Memory B cell (primary cell): ENCODE results near the gene NOS1.

Source experiments
- ATAC-seq: fragments of 150-1000 bp; cut with Tn5 transposase; 2 replicates; pipeline ENCODE4 v1.10.0; 2021; ENCODE audit warnings: low read depth, mild to moderate bottlenecking, moderate library complexity
- DNase-seq, 2 donors: peaks; one replicate each; pipeline ENCODE4 v3.0.0; 2022; ENCODE audit warnings: low spot score in 2 of 2
- H3K27ac Mint-ChIP-seq: one replicate; pipeline ENCODE4 v1.8.0; 2022; ENCODE audit warnings: mild to moderate bottlenecking, moderate library complexity, mixed read lengths
- H3K27me3 Mint-ChIP-seq: one replicate; pipeline ENCODE4 v1.8.0; 2022; ENCODE audit warnings: mixed read lengths
- H3K36me3 Mint-ChIP-seq: one replicate; pipeline ENCODE4 v1.8.0; 2022; ENCODE audit warnings: mild to moderate bottlenecking, mixed read lengths
- H3K4me1 Mint-ChIP-seq: one replicate; pipeline ENCODE4 v1.8.0; 2022; ENCODE audit warnings: mixed read lengths
- H3K4me3 Mint-ChIP-seq: one replicate; pipeline ENCODE4 v1.8.0; 2022; ENCODE audit warnings: mild to moderate bottlenecking, moderate library complexity, mixed read lengths
- H3K9me3 Mint-ChIP-seq: one replicate; pipeline ENCODE4 v1.8.0; 2022; ENCODE audit warnings: mixed read lengths

The NOS1 gene

DNA sequence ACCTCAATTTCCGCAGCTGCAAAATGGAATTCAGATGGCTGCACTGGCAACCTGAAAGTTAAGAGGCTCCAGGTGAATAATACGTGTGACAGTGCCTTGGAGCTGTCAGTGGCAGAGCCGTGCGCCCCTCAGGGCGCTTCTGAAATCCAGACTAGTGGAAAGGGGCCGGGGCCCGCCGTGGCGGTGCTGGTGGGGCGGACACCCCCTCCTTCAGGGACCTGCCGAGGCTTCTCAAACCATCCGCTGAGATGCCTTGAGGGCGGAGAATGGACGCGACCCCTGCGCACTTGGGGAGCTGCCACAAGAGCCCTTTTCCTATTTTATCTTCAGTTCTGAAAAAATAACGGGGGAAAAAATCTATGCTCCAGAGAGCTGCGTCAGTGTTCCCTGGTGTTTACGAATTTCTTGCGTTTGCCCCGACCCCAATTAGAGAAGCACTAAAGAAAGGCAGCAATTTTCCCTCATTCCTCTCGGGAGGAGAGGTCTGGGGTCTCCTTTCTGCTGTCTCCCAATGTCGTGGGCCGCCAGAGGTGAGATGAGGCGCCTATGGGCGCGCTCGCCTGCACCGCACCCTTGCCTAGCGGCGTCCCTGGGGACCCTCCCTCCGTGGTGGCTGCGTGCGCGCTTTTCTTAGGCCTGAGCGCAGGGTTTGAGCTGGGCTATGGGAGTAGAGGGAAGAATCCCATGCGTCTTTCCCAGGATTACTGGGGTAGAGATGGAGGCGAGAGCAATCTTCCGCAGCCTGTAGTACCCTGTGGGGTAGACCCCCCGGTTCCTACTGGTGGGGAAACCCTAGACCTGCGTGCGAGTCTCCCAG, 2.2 kb downstream of the NOS1 start:
- H3K27me3 Mint-ChIP-seq: peaks cover 16% of the 10 kb centered on the region
- ATAC-seq: no peak
- H3K9me3 Mint-ChIP-seq: no peaks in the 10 kb centered on the region

DNA sequence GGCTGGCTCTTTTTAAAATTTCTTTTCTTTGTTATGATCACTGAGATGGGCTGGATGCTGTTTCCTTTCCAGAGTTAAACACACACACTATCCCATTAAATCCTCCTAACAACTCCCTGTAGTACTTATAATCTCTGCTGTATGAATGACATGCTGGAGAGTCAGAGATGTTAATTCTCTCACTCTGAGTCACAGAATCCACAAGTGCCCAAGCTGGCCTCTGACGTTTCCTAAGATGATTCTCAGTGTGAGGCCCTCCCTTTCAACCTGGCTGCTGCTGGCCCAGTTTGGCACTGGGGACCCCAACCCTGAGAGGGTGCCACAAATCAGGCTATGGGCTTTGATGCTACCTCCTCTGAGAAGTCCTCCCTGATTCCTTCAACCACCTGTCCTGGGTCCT, 5.4 kb downstream of the NOS1 start:
- no peaks in the 10 kb centered on the region for H3K36me3 Mint-ChIP-seq

More for the DNA sequence above, 2.2 kb downstream of the NOS1 start:
- Mint-ChIP-seq H3K36me3 (no peaks in the 10 kb centered on the region), H3K4me3 (no peak overlapping the region), H3K27ac (no peak overlapping the region), H3K4me1 (no peaks in the 10 kb centered on the region)
- DNase-seq: no peak

DNA sequence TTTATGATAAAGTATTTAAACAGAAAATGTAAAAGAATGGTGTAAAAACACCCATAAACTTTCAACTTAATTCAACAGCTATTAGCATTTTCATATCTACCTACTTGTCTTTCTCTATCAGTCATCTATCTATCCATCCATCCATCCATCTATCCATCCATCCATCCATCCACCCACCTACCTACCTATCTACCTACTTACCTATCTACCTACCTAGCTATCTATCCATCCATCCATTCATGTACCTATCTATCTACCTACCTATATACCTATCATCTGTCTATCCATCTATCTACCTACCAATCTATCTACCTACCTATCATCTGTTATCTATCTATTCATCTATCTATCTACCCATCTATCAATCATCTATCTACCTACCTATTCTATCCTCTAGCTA, 8.5 kb downstream of the NOS1 start:
- H3K4me3 Mint-ChIP-seq: no peak overlapping the region
- H3K36me3 Mint-ChIP-seq: no peaks in the 10 kb centered on the region
- peaks cover 3% of the 10 kb centered on the region for H3K27me3 Mint-ChIP-seq
- H3K27ac Mint-ChIP-seq: no peak overlapping the region
- ATAC-seq: no peak
- no peaks in the 10 kb centered on the region for H3K4me1 Mint-ChIP-seq
- DNase-seq: no peak
- peaks cover 5% of the 10 kb centered on the region for H3K9me3 Mint-ChIP-seq

More for the DNA sequence above, 5.4 kb downstream of the NOS1 start:
- Mint-ChIP-seq H3K4me1 (no peaks in the 10 kb centered on the region), H3K9me3 (peaks cover 3% of the 10 kb centered on the region), H3K27ac (no peak overlapping the region), H3K27me3 (peaks cover 8% of the 10 kb centered on the region), H3K4me3 (no peak overlapping the region)
- DNase-seq (no peak), ATAC-seq (no peak)

DNA sequence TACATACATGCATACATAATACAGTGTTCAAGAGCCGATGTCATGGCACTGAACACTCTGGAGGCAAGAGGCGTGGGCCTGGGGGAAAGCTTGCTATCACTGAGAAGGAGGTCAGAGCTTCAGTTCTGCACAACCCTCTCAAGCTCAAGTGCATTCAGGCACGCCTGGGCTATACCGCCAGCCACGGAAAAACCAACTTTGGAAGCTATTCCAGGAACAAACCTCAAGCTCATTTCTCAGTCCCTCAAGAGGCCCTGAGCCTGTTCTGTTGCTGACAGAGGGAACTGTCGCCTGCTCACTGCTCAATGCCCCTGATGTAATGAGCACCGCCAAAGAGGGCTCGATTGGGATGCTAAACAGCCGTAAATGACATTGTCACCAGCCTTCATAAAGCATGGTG, 9.2 kb downstream of the NOS1 start:
- Mint-ChIP-seq H3K27me3 (peaks cover 3% of the 10 kb centered on the region), H3K36me3 (no peaks in the 10 kb centered on the region), H3K4me3 (no peak overlapping the region), H3K27ac (no peak overlapping the region), H3K9me3 (peaks cover 5% of the 10 kb centered on the region), H3K4me1 (no peaks in the 10 kb centered on the region)
- ATAC-seq (no peak), DNase-seq (no peak)

DNA sequence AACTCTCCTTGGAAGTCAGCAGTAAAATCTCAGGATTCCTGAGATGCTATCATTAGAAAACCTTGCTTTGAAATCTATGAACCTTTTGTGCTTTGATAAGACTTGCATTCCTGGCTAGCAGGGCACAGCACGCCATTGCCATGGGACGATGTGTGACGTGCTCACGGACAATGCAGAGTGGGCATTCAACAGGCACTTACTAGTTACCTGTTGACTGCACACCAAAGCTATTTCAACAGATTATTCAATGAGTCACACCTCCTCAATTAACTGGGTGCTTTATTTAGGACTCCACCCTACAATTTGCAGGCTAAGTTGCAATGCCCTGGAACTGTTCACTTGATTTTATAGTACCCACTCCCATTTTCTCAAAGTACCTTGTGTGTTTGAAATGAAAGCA, 11.3 kb downstream of the NOS1 start:
- DNase-seq: no peak
- no peak overlapping the region for H3K27ac Mint-ChIP-seq

DNA sequence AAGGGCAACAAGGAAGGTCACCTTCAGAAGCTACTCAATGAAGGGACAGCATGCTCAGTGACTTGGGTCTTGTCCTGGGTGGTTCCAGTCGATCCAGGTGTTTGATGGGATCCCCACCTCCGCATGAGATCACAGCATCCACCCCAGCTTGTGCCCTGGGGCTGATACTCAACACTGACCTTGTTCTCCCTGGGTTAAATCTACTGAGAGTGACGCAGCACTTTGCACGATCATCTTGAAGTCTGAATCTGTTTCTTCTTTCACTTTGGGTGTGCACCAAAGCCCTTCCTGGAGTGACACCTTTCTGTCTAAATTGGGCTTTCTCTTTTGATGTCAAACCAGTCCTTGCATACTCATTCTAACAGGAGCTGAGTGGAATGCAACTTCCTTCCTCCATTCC, 13.8 kb downstream of the NOS1 start:
- no peak for ATAC-seq
- peaks cover 4% of the 10 kb centered on the region for H3K9me3 Mint-ChIP-seq
- H3K27ac Mint-ChIP-seq: no peak overlapping the region

More for the DNA sequence above, 11.3 kb downstream of the NOS1 start:
- Mint-ChIP-seq H3K4me3 (no peak overlapping the region), H3K4me1 (no peaks in the 10 kb centered on the region), H3K36me3 (no peaks in the 10 kb centered on the region), H3K9me3 (peaks cover 5% of the 10 kb centered on the region), H3K27me3 (peaks cover 3% of the 10 kb centered on the region)
- ATAC-seq: no peak

DNA sequence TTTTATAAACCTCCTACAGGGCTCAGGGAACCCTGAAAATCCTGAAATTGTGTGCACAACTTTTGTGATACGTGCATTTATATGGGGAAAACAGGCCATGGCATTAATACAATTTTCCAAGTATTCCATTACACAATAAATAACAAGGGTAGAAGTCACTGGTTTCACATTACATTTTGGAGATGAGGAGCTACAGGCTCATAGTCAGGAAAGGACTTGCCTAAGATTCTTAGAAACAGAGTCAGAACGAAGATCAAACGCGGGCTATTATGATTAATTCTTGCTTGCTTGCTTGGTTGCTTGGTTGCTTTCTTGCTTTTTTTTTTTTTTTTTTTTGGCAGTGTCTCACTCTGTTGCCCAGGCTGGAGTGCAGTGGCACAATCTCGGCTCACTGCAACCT, 16.7 kb downstream of the NOS1 start:
- Mint-ChIP-seq H3K27ac (no peak overlapping the region), H3K27me3 (peaks cover 9% of the 10 kb centered on the region), H3K36me3 (no peaks in the 10 kb centered on the region), H3K4me3 (no peak overlapping the region), H3K4me1 (no peaks in the 10 kb centered on the region), H3K9me3 (peaks cover 10% of the 10 kb centered on the region)
- DNase-seq (no peak), ATAC-seq (no peak)

More for the DNA sequence above, 13.8 kb downstream of the NOS1 start:
- DNase-seq: no peak
- Mint-ChIP-seq H3K36me3 (no peaks in the 10 kb centered on the region), H3K4me3 (no peak overlapping the region), H3K4me1 (no peaks in the 10 kb centered on the region), H3K27me3 (peaks cover 5% of the 10 kb centered on the region)

DNA sequence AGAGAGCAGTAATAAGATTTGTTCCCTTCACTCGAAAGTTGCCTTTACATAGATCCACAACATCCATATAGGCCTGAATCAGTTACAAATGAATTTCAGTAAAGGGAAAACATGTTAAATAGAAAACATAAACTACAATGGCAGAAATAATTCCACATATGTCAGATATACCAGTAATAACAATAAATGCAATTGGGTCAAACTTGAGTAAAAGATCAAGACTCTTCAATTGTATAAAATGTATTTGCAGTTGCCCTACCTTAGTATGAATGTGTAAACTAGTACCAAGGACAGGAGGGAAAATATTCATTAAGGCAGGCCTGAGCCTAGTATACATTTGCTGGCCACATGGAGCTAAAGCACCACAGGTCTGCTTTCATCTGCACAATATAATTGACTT, 17.6 kb downstream of the NOS1 start:
- H3K27ac Mint-ChIP-seq: no peak overlapping the region
- H3K27me3 Mint-ChIP-seq: peaks cover 9% of the 10 kb centered on the region
- ATAC-seq: no peak
- no peaks in the 10 kb centered on the region for H3K36me3 Mint-ChIP-seq
- H3K4me3 Mint-ChIP-seq: no peak overlapping the region
- H3K4me1 Mint-ChIP-seq: no peaks in the 10 kb centered on the region
- H3K9me3 Mint-ChIP-seq: peaks cover 8% of the 10 kb centered on the region
- DNase-seq: no peak

DNA sequence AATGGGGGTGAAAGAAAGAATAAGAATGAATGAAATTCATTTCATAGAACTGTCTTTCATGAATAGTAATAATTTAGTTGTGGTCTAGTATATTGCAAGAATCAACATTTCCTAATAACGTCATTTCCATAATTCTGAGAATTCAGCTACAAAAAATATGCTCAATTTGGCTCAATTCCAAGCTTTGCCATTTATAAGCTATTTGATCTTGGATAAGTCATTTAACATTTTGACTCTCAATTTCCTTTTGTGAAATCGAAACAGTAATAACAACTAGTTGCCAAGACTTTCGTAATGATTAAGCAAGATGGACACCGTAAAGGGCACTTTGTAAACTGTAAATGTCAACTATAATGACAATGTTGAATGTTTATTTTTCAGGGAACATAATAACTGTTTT, 18.1 kb downstream of the NOS1 start:
- no peak overlapping the region for H3K27ac Mint-ChIP-seq
- H3K4me1 Mint-ChIP-seq: no peaks in the 10 kb centered on the region
- no peak for DNase-seq
- H3K27me3 Mint-ChIP-seq: peaks cover 9% of the 10 kb centered on the region
- no peak for ATAC-seq
- no peak overlapping the region for H3K4me3 Mint-ChIP-seq
- H3K9me3 Mint-ChIP-seq: peaks cover 8% of the 10 kb centered on the region
- no peaks in the 10 kb centered on the region for H3K36me3 Mint-ChIP-seq

DNA sequence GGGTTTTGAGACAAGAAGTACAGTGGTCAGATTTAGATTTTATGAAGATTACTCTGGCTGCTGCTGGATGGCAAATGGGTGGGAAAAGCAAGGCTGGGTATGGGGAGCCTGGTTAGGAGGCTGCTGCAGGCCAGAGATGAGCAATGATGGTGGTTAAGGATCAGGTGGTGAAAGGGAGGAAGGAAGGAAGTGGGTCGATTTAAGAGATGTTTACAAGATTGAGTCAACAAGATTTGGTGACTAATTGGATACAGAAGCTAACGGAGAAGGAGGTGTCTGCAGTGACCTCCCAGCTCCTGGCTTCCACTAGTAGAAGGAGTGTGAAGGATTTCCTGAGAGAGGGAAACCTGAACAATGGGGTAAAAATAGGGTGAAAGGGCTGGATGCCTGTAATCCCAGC, 18.7 kb downstream of the NOS1 start:
- Mint-ChIP-seq H3K9me3 (peaks cover 8% of the 10 kb centered on the region), H3K27ac (no peak overlapping the region), H3K4me3 (no peak overlapping the region), H3K4me1 (no peaks in the 10 kb centered on the region), H3K27me3 (peaks cover 9% of the 10 kb centered on the region), H3K36me3 (no peaks in the 10 kb centered on the region)
- DNase-seq (no peak), ATAC-seq (no peak)

DNA sequence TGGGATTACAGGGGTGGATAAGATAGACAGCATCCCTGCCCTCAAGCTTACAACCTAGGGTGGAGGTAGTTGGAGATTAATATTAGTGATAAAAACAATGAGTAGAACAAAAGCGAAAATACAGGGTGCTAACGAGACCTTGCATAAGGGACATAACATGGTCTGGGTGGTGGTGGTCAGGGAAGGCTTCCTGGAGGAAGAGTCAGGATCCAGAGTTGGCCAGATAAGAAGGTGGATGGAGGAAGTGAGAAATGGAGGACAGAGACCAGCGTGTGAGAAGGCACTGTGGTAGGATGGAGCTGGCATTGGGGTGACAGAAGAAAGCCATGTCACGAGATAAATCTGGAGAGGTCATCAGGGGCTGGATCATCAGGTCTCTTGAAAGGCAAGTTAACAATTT, 19.2 kb downstream of the NOS1 start:
- no peak for ATAC-seq
- no peak for DNase-seq
- no peak overlapping the region for H3K27ac Mint-ChIP-seq
- peaks cover 9% of the 10 kb centered on the region for H3K27me3 Mint-ChIP-seq
- H3K4me1 Mint-ChIP-seq: no peaks in the 10 kb centered on the region
- H3K36me3 Mint-ChIP-seq: no peaks in the 10 kb centered on the region
- no peak overlapping the region for H3K4me3 Mint-ChIP-seq
- peaks cover 8% of the 10 kb centered on the region for H3K9me3 Mint-ChIP-seq

DNA sequence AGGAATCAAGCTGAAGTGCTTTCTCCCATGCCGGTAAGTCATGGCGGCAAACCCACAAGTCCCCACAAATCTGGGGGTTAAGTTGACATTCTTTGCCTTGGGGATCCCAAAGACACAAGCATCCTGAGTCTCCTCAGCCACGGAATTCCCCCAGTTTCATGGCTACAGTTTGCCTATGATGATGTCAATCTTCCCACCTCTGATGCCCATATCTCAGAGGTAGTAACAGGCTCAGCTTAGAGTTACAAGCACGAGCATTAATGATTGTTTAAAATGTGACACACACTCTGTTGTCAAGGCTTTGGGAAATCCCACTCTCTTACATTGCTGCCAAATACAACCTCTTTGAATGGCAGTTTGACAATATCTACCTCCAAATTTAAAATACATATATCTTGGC, 22.3 kb downstream of the NOS1 start:
- no peaks in the 10 kb centered on the region for H3K4me1 Mint-ChIP-seq
- no peak overlapping the region for H3K4me3 Mint-ChIP-seq
- H3K27me3 Mint-ChIP-seq: peaks cover 7% of the 10 kb centered on the region
- ATAC-seq: no peak
- no peak for DNase-seq
- no peak overlapping the region for H3K27ac Mint-ChIP-seq
- H3K36me3 Mint-ChIP-seq: no peaks in the 10 kb centered on the region
- peaks cover 8% of the 10 kb centered on the region for H3K9me3 Mint-ChIP-seq

DNA sequence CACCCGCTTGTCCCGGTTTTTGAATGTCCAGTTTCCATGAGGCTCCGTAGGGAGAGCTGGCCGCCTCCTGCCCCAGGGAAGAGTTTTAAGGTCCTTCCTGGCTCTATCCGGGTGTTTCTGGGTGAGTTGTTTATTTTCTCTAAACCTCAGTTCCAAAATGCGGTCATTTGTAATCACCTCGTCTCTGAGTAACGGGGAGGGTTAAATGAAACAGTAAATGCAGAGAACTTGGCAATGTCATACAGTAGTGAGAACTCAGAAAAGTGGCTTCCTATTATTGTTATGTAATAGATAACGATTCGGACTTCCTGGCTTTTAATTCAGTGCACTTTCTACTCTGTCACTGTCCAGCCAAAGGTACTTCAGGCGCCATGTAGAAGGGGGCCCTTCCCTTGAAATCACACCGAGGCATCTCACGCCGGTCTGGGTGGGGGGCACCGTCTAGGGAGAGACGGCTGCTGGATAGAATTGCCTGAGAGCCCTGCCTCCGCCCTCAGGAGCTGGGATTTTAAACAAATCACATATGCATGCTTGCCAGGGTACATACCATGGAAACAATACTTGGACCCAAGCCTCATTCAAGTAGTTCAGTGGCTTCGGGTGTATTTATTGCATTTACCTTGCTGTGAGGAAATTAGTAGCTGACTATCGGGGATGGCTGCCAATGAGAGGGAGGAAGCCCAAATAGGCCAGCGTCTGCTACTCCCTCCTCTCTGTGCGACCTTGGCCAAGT, 26.4 kb downstream of the NOS1 start:
- H3K36me3 Mint-ChIP-seq: no peaks in the 10 kb centered on the region
- ATAC-seq (no peak), DNase-seq (no peak)
- H3K9me3 Mint-ChIP-seq: no peaks in the 10 kb centered on the region
- no peak overlapping the region for H3K27ac Mint-ChIP-seq
- no peak overlapping the region for H3K4me3 Mint-ChIP-seq
- H3K27me3 Mint-ChIP-seq: peaks cover 10% of the 10 kb centered on the region
- no peaks in the 10 kb centered on the region for H3K4me1 Mint-ChIP-seq

DNA sequence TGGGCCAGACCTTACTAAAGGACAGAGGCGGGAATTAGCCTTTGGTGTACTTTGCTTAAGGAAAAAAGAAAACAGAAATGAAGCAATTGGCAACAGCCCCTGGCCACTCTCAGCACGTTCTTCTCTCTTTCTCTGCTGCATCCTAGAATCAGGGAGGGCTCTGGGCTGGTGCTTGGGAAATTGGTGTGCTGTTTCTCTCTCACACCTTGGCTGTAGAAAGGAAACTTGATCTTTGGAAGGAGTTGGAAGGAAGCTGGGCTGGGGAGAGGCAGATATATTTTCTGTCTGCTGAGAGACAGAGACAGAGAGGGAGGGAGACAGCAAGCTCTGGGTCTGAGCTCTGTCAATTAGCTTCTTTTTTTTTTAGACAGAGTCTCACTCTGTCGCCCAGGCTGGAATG, 27.4 kb downstream of the NOS1 start:
- Mint-ChIP-seq H3K27ac (no peak overlapping the region), H3K27me3 (peaks cover 10% of the 10 kb centered on the region), H3K4me1 (no peaks in the 10 kb centered on the region), H3K9me3 (no peaks in the 10 kb centered on the region), H3K36me3 (no peaks in the 10 kb centered on the region), H3K4me3 (no peak overlapping the region)
- DNase-seq: no peak
- no peak for ATAC-seq
